Uterus (tissue), 4 donors: Measurements from ENCODE around the gene RASGEF1C. TPM values are rescaled to one million over a fixed set of nuclear protein-coding genes. Genes with fewer than 3 reads are reported as not detected.
"Not testable (repeated sequence)": the region's sequence is repeated elsewhere in the genome, so short reads cannot be mapped to it uniquely, and the experiment has no call there.

Source experiments
- DNase-seq, 2 donors: peaks; one replicate each; pipeline ENCODE4 v3.0.0-alpha.2; 2019 to 2020
- H3K27ac ChIP-seq, 2 donors: fragments of 200-600 bp; sonication (generic); 1 replicate in 1 of 2; 2 replicates in 1 of 2; pipeline ENCODE4 v1.5.1; 2016 to 2018
- H3K27me3 ChIP-seq, 2 donors: fragments of 200-600 bp; sonication (generic); one replicate each; pipeline ENCODE4 v1.5.1; 2018 to 2019; ENCODE audit warnings: control low read depth in 1 of 2
- H3K36me3 ChIP-seq, 2 donors: fragments of 200-600 bp; sonication (generic); one replicate each; pipeline ENCODE4 v1.5.1; 2019; ENCODE audit warnings: control low read depth in 1 of 2
- H3K4me1 ChIP-seq, 2 donors: fragments of 200-600 bp; sonication (generic); one replicate each; pipeline ENCODE4 v1.5.1; 2018 to 2019; ENCODE audit warnings: control low read depth in 1 of 2
- H3K4me3 ChIP-seq, 2 donors: fragments of 200-600 bp; sonication (generic); 1 replicate in 1 of 2; 2 replicates in 1 of 2; pipeline ENCODE4 v1.5.1; 2018 to 2019; ENCODE audit warnings: mild to moderate bottlenecking in 1 of 2
- H3K9me3 ChIP-seq, 2 donors: fragments of 200-600 bp; sonication (generic); one replicate each; pipeline ENCODE4 v1.5.1; 2019; ENCODE audit warnings: control low read depth in 1 of 2
- CTCF ChIP-seq, 4 experiments: fragments of 200-600 bp in 2 of 4; fragments of 450-650 bp in 2 of 4; sonication (generic) in 2 of 4; IDR thresholded peaks; one replicate each; pipeline ENCODE4 v1.5.1; 2016 to 2019; ENCODE audit warnings: antibody characterized with exemption in 4 of 4, mild to moderate bottlenecking in 2 of 4, moderate library complexity in 1 of 4
- POLR2A ChIP-seq, 2 donors: fragments of 450-650 bp; IDR thresholded peaks; one replicate each; pipeline ENCODE4 v1.6.1; 2016; ENCODE audit warnings: antibody characterized with exemption in 2 of 2, mild to moderate bottlenecking in 1 of 2, moderate library complexity in 1 of 2
- intact Hi-C: fragments of 100-400 bp; cut with DNase I; formaldehyde crosslinking; loops from one replicate; pipeline ENCODE4 v1.15.1; 2023; ENCODE audit warnings: low total_unique reads
- total RNA-seq, 4 donors: library from RNA; depleted of rRNA in 3 of 4; stranded (reverse); fragments of >200 nt in 3 of 4; gene quantifications; one replicate each; pipeline versions ENCODE4 v1.1.0 to v1.2.4, GENCODE V29; 2014 to 2023
- donor health status: DM: yes; HTN: yes; CAD: no.

The RASGEF1C gene
- total RNA-seq, 4 donors from 2014 or later, result 1.2 TPM; not detected in 3

DNA sequence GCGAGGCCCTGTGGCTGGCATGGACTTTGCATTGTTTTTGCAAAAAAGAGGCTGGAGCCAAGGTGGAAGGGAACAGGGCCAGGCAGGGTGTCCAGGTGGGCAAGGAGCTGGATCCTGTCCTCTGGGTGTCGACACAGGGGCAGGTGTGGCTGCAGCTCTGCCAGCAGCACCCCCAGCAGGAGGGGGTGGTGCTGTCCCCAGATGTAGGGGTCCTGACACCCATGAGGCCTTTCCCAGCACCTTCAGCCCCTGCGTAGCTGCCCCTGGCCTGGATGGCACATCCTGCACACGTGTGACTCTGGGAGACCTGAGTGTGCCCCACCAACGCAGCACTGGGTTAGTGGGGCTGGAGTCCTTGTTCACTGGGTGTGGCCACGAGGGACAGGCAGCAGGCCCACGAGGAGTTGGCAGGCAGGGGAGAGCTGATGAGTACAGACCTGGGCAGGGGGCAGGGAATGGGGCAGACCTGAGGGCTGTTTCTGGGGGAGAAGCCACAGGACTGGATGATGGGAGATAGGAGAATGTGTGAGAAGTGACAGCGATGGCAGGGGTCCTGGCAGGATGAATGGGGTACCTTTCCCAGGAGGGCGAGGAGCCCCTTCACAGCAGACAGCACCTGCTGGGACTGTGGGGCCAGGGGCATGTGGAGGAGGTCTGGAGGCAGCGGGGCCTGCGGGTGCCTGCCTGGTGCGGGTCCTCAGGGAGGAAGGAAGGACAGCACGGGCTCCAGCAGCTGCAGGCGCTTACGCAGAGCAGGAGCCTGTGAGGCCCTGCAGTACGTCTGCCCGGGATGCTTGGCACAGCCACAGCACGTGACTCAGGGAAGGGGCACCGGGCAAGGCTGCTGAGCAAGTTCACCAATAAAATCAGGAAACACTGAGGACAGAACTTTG lies 3.6 kb upstream of the RASGEF1C start:
- intact Hi-C loops, result no loop called here
- H3K27ac ChIP-seq, result no peak overlapping the region
- no peak for DNase-seq

DNA sequence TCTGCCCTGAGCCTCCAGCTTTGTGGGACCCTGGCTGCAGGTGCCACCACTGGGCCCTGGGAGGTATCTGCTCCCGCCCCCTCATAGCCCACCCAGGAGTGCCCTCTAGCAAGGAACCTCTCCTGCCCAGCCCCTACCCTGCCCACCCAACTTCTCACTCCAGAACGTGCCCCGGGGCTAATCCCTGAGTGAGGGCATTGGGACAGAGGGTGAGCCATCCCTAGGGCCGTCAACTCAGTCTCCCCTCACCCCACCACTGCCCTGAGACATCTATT lies 2.7 kb upstream of the RASGEF1C start:
- intact Hi-C loops, result no loop called here
- TF ChIP-seq CTCF (IDR thresholded peaks at IDR 0.05) (no peak), POLR2A (IDR thresholded peaks at IDR 0.05) (no peak)
- H3K36me3 ChIP-seq, result no peaks in the 10 kb centered on the region
- H3K27me3 ChIP-seq, result peaks cover 0 to 7% of the 10 kb centered on the region in 2 donors
- no peak for DNase-seq
- no peaks in the 10 kb centered on the region for H3K9me3 ChIP-seq
- peaks cover 0 to 4% of the 10 kb centered on the region in 2 donors for H3K4me1 ChIP-seq
- no peak overlapping the region for H3K4me3 ChIP-seq
- H3K27ac ChIP-seq, result no peak overlapping the region

More for the DNA sequence above, 3.6 kb upstream of the RASGEF1C start:
- Histone ChIP-seq H3K4me3 (no peak overlapping the region), H3K27me3 (peaks cover 0 to 7% of the 10 kb centered on the region in 2 donors), H3K9me3 (no peaks in the 10 kb centered on the region), H3K4me1 (peaks cover 0 to 4% of the 10 kb centered on the region in 2 donors), H3K36me3 (no peaks in the 10 kb centered on the region)
- TF ChIP-seq POLR2A (IDR thresholded peaks at IDR 0.05) (no peak), CTCF (IDR thresholded peaks at IDR 0.05) (no peak)

- no peaks in the 10 kb centered on the region for H3K9me3 ChIP-seq
- no peak for DNase-seq
- no peaks in the 10 kb centered on the region for H3K36me3 ChIP-seq
- H3K27ac ChIP-seq, result no peak overlapping the region
- H3K4me1 ChIP-seq, result peaks cover 0 to 4% of the 10 kb centered on the region in 2 donors
- no peak overlapping the region for H3K4me3 ChIP-seq
- H3K27me3 ChIP-seq, result peaks cover 0 to 7% of the 10 kb centered on the region in 2 donors
- intact Hi-C loops, result no loop called here
- no peak for TF ChIP-seq CTCF (IDR thresholded peaks at IDR 0.05)
- no peak for TF ChIP-seq POLR2A (IDR thresholded peaks at IDR 0.05)
Observed at GRCh38 chr5:180210961-180211760, 2.1 kb upstream of the RASGEF1C start.

GRCh38 chr5:180210077-180210476 lies 1.1 kb upstream of the RASGEF1C start:
- H3K4me1 ChIP-seq, intact Hi-C loops, H3K4me3 ChIP-seq, H3K36me3 ChIP-seq, H3K9me3 ChIP-seq, H3K27ac ChIP-seq, DNase-seq, H3K27me3 ChIP-seq: not testable (repeated sequence)

GRCh38 chr5:180208435-180209081 lies 453 bp downstream of the RASGEF1C start:
- H3K27ac ChIP-seq, result no peak overlapping the region
- peak overlapping the region in 1 of 2 donors; percentile 20 for H3K4me3 ChIP-seq
- TF ChIP-seq POLR2A (IDR thresholded peaks at IDR 0.05), result no peak
- no peak for TF ChIP-seq CTCF (IDR thresholded peaks at IDR 0.05)
- no peaks in the 10 kb centered on the region for H3K9me3 ChIP-seq
- no peaks in the 10 kb centered on the region for H3K36me3 ChIP-seq
- intact Hi-C loops, result no loop called here
- peaks cover 0 to 4% of the 10 kb centered on the region in 2 donors for H3K4me1 ChIP-seq
- H3K27me3 ChIP-seq, result peaks cover 0 to 7% of the 10 kb centered on the region in 2 donors
- no peak for DNase-seq
